Measurements from ENCODE around the gene DLG5. TPM values are rescaled to one million over a fixed set of nuclear protein-coding genes. Genes with fewer than 3 reads are reported as not detected.
A peak's percentile ranks its signal among the peaks of the same experiment; 100 is the strongest.

The DLG5 gene
- total RNA-seq, 1 experiment from 2014 or later, result 0.19 TPM

- Histone ChIP-seq H3K9ac (ENCODE audit: low read length) (no peak overlapping the region), H3K9me2 (replicated peaks; ENCODE audit: insufficient read depth, low read length) (no peaks in the 10 kb centered on the region), H2AFZ (ENCODE audit: low read length) (no peak overlapping the region), H3K27ac (ENCODE audit: low read length) (no peak overlapping the region), H3K36me3 (ENCODE audit: insufficient read depth, low read length) (no peaks in the 10 kb centered on the region), H3K4me3 (ENCODE audit: low read length) (no peak overlapping the region), H3K4me1 (ENCODE audit: low read length) (peaks cover 19% of the 10 kb centered on the region), H3K9me3 (ENCODE audit: low read length) (no peaks in the 10 kb centered on the region), H3K27me3 (ENCODE audit: low read length) (no peaks in the 10 kb centered on the region), H4K20me1 (ENCODE audit: insufficient read depth, low read depth, low read length) (no peaks in the 10 kb centered on the region; the same call in 1 of the 2 replicates), H3K79me2 (ENCODE audit: low read length) (no peaks in the 10 kb centered on the region), H3K4me2 (ENCODE audit: low read depth, low read length, poor library complexity, severe bottlenecking) (no peak overlapping the region)
- DNase-seq, result no peak
These were observed 58.0 kb downstream of the DLG5 start for GRCh38 chr10:77868523-77868922.

- no peaks in the 10 kb centered on the region; the same call in 1 of the 2 replicates for H4K20me1 ChIP-seq (ENCODE audit: insufficient read depth, low read depth, low read length)
- H3K27me3 ChIP-seq (ENCODE audit: low read length), result no peaks in the 10 kb centered on the region
- DNase-seq, result no peak
- H2AFZ ChIP-seq (ENCODE audit: low read length), result no peak overlapping the region
- no peak overlapping the region for H3K4me3 ChIP-seq (ENCODE audit: low read length)
- H3K9me2 ChIP-seq (replicated peaks; ENCODE audit: insufficient read depth, low read length), result no peaks in the 10 kb centered on the region
- H3K4me2 ChIP-seq (ENCODE audit: low read depth, low read length, poor library complexity, severe bottlenecking), result no peak overlapping the region
- no peaks in the 10 kb centered on the region for H3K9me3 ChIP-seq (ENCODE audit: low read length)
- H3K9ac ChIP-seq (ENCODE audit: low read length), result no peak overlapping the region
- H3K4me1 ChIP-seq (ENCODE audit: low read length), result peaks cover 12% of the 10 kb centered on the region
- H3K27ac ChIP-seq (ENCODE audit: low read length), result no peak overlapping the region
- H3K36me3 ChIP-seq (ENCODE audit: insufficient read depth, low read length), result no peaks in the 10 kb centered on the region
- no peaks in the 10 kb centered on the region for H3K79me2 ChIP-seq (ENCODE audit: low read length)
These were observed 59.3 kb downstream of the DLG5 start for GRCh38 chr10:77867124-77867719.

GRCh38 chr10:77866598-77866997, 60.0 kb downstream of the DLG5 start:
- H3K9ac ChIP-seq (ENCODE audit: low read length), result no peak overlapping the region
- H3K27me3 ChIP-seq (ENCODE audit: low read length), result no peaks in the 10 kb centered on the region
- H3K4me1 ChIP-seq (ENCODE audit: low read length), result peaks cover 12% of the 10 kb centered on the region
- no peaks in the 10 kb centered on the region for H3K79me2 ChIP-seq (ENCODE audit: low read length)
- peak; percentile 56 for DNase-seq
- H3K27ac ChIP-seq (ENCODE audit: low read length), result no peak overlapping the region
- no peaks in the 10 kb centered on the region; the same call in 1 of the 2 replicates for H4K20me1 ChIP-seq (ENCODE audit: insufficient read depth, low read depth, low read length)
- H3K4me2 ChIP-seq (ENCODE audit: low read depth, low read length, poor library complexity, severe bottlenecking), result no peak overlapping the region
- H3K36me3 ChIP-seq (ENCODE audit: insufficient read depth, low read length), result no peaks in the 10 kb centered on the region
- H3K9me2 ChIP-seq (replicated peaks; ENCODE audit: insufficient read depth, low read length), result no peaks in the 10 kb centered on the region
- H3K4me3 ChIP-seq (ENCODE audit: low read length), result no peak overlapping the region
- no peaks in the 10 kb centered on the region for H3K9me3 ChIP-seq (ENCODE audit: low read length)
- H2AFZ ChIP-seq (ENCODE audit: low read length), result no peak overlapping the region

- H2AFZ ChIP-seq (ENCODE audit: low read length), result no peak overlapping the region
- no peak overlapping the region for H3K27ac ChIP-seq (ENCODE audit: low read length)
- H3K4me3 ChIP-seq (ENCODE audit: low read length), result no peak overlapping the region
- H3K9me3 ChIP-seq (ENCODE audit: low read length), result no peaks in the 10 kb centered on the region
- H3K79me2 ChIP-seq (ENCODE audit: low read length), result no peaks in the 10 kb centered on the region
- no peaks in the 10 kb centered on the region; the same call in 1 of the 2 replicates for H4K20me1 ChIP-seq (ENCODE audit: insufficient read depth, low read depth, low read length)
- H3K4me1 ChIP-seq (ENCODE audit: low read length), result peaks cover 12% of the 10 kb centered on the region
- DNase-seq, result no peak
- H3K27me3 ChIP-seq (ENCODE audit: low read length), result no peaks in the 10 kb centered on the region
- H3K36me3 ChIP-seq (ENCODE audit: insufficient read depth, low read length), result no peaks in the 10 kb centered on the region
- H3K9ac ChIP-seq (ENCODE audit: low read length), result no peak overlapping the region
- no peak overlapping the region for H3K4me2 ChIP-seq (ENCODE audit: low read depth, low read length, poor library complexity, severe bottlenecking)
- H3K9me2 ChIP-seq (replicated peaks; ENCODE audit: insufficient read depth, low read length), result no peaks in the 10 kb centered on the region
These were observed 60.8 kb downstream of the DLG5 start for GRCh38 chr10:77865580-77866324.

GRCh38 chr10:77864151-77864851, 62.3 kb downstream of the DLG5 start:
- H2AFZ ChIP-seq (ENCODE audit: low read length), result no peak overlapping the region

GRCh38 chr10:77863446-77863845, 63.1 kb downstream of the DLG5 start:
- Histone ChIP-seq H3K4me1 (ENCODE audit: low read length) (peaks cover 12% of the 10 kb centered on the region), H3K79me2 (ENCODE audit: low read length) (no peaks in the 10 kb centered on the region), H3K27me3 (ENCODE audit: low read length) (no peaks in the 10 kb centered on the region), H3K4me3 (ENCODE audit: low read length) (no peak overlapping the region), H3K36me3 (ENCODE audit: insufficient read depth, low read length) (no peaks in the 10 kb centered on the region), H3K9ac (ENCODE audit: low read length) (no peak overlapping the region), H3K9me3 (ENCODE audit: low read length) (no peaks in the 10 kb centered on the region), H2AFZ (ENCODE audit: low read length) (no peak overlapping the region), H3K4me2 (ENCODE audit: low read depth, low read length, poor library complexity, severe bottlenecking) (no peak overlapping the region), H4K20me1 (ENCODE audit: insufficient read depth, low read depth, low read length) (no peaks in the 10 kb centered on the region; the same call in 1 of the 2 replicates), H3K27ac (ENCODE audit: low read length) (no peak overlapping the region), H3K9me2 (replicated peaks; ENCODE audit: insufficient read depth, low read length) (no peaks in the 10 kb centered on the region)
- DNase-seq, result no peak

More at GRCh38 chr10:77864151-77864851, 62.3 kb downstream of the DLG5 start:
- Histone ChIP-seq H3K4me1 (ENCODE audit: low read length) (peaks cover 12% of the 10 kb centered on the region), H3K9me3 (ENCODE audit: low read length) (no peaks in the 10 kb centered on the region), H3K9me2 (replicated peaks; ENCODE audit: insufficient read depth, low read length) (no peaks in the 10 kb centered on the region), H3K9ac (ENCODE audit: low read length) (no peak overlapping the region), H3K36me3 (ENCODE audit: insufficient read depth, low read length) (no peaks in the 10 kb centered on the region), H3K27ac (ENCODE audit: low read length) (no peak overlapping the region), H3K4me3 (ENCODE audit: low read length) (no peak overlapping the region), H4K20me1 (ENCODE audit: insufficient read depth, low read depth, low read length) (no peaks in the 10 kb centered on the region; the same call in 1 of the 2 replicates), H3K27me3 (ENCODE audit: low read length) (no peaks in the 10 kb centered on the region), H3K79me2 (ENCODE audit: low read length) (no peaks in the 10 kb centered on the region), H3K4me2 (ENCODE audit: low read depth, low read length, poor library complexity, severe bottlenecking) (no peak overlapping the region)
- no peak for DNase-seq

GRCh38 chr10:77862595-77862994, 64.0 kb downstream of the DLG5 start:
- Histone ChIP-seq H3K79me2 (ENCODE audit: low read length) (no peaks in the 10 kb centered on the region), H4K20me1 (ENCODE audit: insufficient read depth, low read depth, low read length) (no peaks in the 10 kb centered on the region; the same call in 1 of the 2 replicates)

GRCh38 chr10:77861366-77861765, 65.2 kb downstream of the DLG5 start:
- Histone ChIP-seq H3K27me3 (ENCODE audit: low read length) (no peaks in the 10 kb centered on the region), H2AFZ (ENCODE audit: low read length) (no peak overlapping the region), H3K36me3 (ENCODE audit: insufficient read depth, low read length) (no peaks in the 10 kb centered on the region), H3K4me3 (ENCODE audit: low read length) (no peak overlapping the region), H4K20me1 (ENCODE audit: insufficient read depth, low read depth, low read length) (no peaks in the 10 kb centered on the region; the same call in 1 of the 2 replicates), H3K9ac (ENCODE audit: low read length) (no peak overlapping the region), H3K9me3 (ENCODE audit: low read length) (no peaks in the 10 kb centered on the region), H3K27ac (ENCODE audit: low read length) (no peak overlapping the region), H3K79me2 (ENCODE audit: low read length) (no peaks in the 10 kb centered on the region), H3K4me2 (ENCODE audit: low read depth, low read length, poor library complexity, severe bottlenecking) (no peak overlapping the region), H3K4me1 (ENCODE audit: low read length) (no peaks in the 10 kb centered on the region), H3K9me2 (replicated peaks; ENCODE audit: insufficient read depth, low read length) (no peaks in the 10 kb centered on the region)
- DNase-seq, result no peak

More at GRCh38 chr10:77862595-77862994, 64.0 kb downstream of the DLG5 start:
- no peak overlapping the region for H2AFZ ChIP-seq (ENCODE audit: low read length)
- no peaks in the 10 kb centered on the region for H3K9me2 ChIP-seq (replicated peaks; ENCODE audit: insufficient read depth, low read length)
- no peak overlapping the region for H3K9ac ChIP-seq (ENCODE audit: low read length)
- H3K27me3 ChIP-seq (ENCODE audit: low read length), result no peaks in the 10 kb centered on the region
- H3K27ac ChIP-seq (ENCODE audit: low read length), result no peak overlapping the region
- H3K4me3 ChIP-seq (ENCODE audit: low read length), result no peak overlapping the region
- no peaks in the 10 kb centered on the region for H3K9me3 ChIP-seq (ENCODE audit: low read length)
- no peak overlapping the region for H3K4me2 ChIP-seq (ENCODE audit: low read depth, low read length, poor library complexity, severe bottlenecking)
- peaks cover 10% of the 10 kb centered on the region for H3K4me1 ChIP-seq (ENCODE audit: low read length)
- DNase-seq, result no peak
- no peaks in the 10 kb centered on the region for H3K36me3 ChIP-seq (ENCODE audit: insufficient read depth, low read length)
